Measurements from ENCODE around the gene SLC48A1.
A peak's percentile ranks its signal among the peaks of the same experiment; 100 is the strongest.
"Not testable (repeated sequence)": the region's sequence is repeated elsewhere in the genome, so short reads cannot be mapped to it uniquely, and the experiment has no call there.

Gene SLC48A1

DNA sequence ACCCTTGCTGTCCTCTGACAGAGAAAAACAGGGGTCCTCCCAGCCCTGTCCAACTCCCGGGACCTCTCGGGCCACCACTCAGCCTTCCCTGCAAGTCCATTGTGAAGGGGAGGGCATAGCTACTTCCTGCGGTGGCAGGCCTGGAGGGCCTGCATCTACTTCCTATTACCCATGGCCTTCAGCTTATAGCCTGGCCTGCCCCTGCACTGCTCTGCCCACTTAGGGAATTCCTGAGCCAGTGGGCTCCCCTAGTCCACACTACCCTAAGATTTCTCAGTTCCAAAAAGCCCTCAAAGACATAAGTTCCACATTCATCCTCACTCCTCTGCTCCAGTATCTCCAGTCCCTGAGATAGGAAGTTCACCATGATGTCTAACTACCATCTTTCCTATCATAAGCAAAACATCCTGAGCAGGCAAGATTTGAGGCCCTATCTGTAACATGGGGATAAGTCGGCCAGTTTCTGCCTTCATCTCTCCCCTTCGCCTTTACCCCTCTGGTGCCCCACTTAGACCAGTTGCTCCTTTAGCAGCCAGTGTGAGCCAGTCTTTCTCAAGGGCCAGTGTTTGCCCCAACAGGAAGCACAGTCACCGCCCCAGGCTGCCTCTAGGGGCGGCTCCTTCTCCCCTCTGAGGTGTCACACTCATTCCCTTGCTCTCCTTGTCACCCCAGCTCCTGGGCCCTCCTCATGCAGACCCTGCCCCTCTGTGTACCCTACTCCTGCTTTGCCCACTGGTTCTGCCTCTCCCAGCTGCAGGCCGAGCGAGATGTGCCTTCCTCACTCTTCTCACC lies 35.7 kb downstream of the SLC48A1 start:
- ChIA-PET POLR2A (interaction anchor here (1.1 to 1.9 kb wide), 5 partner anchors 9 to 28 kb away, joined by 3 to 13 read pairs (median 4); partner anchors contain the start of gene HDAC7), CTCF (interaction anchor here (1.0 to 39.4 kb wide), 9 partner anchors 9 to 154 kb away, joined by 3 to 751 read pairs (median 9); partner anchors contain the start of genes ENDOU and SLC48A1)
- DNase-seq (ENCODE audit: low read depth, low spot score), result no peak
- peak; percentile 11 for TF ChIP-seq CTCF (IDR thresholded peaks at IDR 0.05; ENCODE audit: insufficient read depth, low read length, missing control alignments)
- H3K4me3 ChIP-seq (ENCODE audit: low read depth, low read length), result no peak overlapping the region

GRCh38 chr12:47809518-47809917 lies 36.5 kb downstream of the SLC48A1 start:
- CTCF ChIA-PET, result interaction anchor here (1.5 to 39.4 kb wide), 5 partner anchors 25 to 94 kb away, joined by 5 to 751 read pairs (median 17); partner anchors contain the start of gene SLC48A1
- H3K4me3 ChIP-seq (ENCODE audit: low read depth, low read length); DNase-seq (ENCODE audit: low read depth, low spot score): not testable (repeated sequence)
- POLR2A ChIA-PET, result interaction anchor here (1.9 kb wide), 1 partner anchor 11 kb away, joined by 12 read pairs; the partner anchor contains the start of gene HDAC7

DNA sequence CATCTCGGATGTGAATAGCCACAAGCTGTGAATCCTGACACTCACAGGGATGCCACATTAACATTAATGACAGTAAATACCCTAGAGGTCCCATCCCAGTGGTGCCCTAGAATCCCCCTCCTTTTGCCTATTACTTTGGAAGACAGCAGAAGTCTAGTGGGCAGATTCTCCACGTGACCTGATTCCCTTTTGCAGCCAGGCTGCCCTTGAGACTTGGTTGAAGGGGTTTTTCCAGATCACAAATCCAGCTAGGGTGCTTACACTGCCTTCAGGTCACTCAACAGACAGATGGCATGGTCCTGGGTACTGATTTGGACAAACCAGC lies 38.0 kb downstream of the SLC48A1 start:
- POLR2A ChIA-PET, result interaction anchor here (1.6 to 1.9 kb wide), 2 partner anchors 9 to 10 kb away, joined by 8 to 12 read pairs; partner anchors contain the start of gene HDAC7
- no peak overlapping the region for H3K4me3 ChIP-seq (ENCODE audit: low read depth, low read length)

DNA sequence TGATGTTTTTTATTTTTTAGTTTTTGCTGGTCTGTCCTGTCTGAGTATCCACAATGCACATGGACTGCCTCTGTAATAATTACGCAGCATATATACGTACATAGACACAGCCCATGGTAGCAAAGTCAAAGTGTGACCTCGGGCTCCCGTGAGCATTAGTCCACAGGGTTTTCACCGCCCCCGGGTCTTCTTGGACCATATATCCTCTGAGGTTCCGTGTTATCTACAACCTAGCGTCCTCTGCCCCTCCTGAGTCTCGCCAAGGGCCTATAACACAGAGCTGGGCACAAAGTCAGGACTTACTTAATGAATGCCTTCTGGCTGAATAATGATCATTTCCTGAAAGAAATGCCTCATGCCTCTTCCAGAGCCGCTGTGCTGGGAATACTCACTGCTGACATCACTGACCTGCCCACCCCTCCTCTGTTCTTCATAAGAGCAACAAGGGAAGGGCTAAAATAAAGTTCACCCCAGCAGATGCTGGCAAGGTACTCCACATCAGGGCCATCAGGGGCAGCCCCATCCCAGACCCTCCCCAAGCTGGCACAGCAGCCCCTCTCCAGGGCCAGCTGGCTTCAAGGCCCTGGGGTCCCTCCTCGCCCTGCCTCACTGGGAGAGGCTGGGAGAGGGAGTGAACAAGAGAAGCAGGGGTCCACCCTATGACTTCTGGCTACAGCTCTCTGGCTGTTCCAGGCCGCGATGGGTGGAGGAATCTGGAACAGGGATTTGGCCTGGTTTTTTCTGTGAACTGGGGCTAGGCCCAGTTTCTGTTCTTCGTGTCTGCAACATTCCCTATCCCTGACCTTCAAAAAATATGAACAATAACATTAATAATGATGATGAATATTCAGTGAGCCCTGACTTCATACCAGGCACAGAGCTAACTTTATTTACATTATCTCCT lies 38.8 kb downstream of the SLC48A1 start:
- DNase-seq (ENCODE audit: low read depth, low spot score), result peak; percentile 41
- ChIA-PET CTCF (interaction anchor here (0.9 to 39.4 kb wide), 12 partner anchors 9 to 942 kb away, joined by 3 to 751 read pairs (median 6); no protein-coding TSS in a partner anchor), POLR2A (interaction anchor here (1.6 kb wide), 1 partner anchor 9 kb away, joined by 8 read pairs; no protein-coding TSS in a partner anchor)
- TF ChIP-seq CTCF (IDR thresholded peaks at IDR 0.05; ENCODE audit: insufficient read depth, low read length, missing control alignments), result no peak
- peak overlapping the region; percentile 18 for H3K4me3 ChIP-seq (ENCODE audit: low read depth, low read length)

More for the DNA sequence above, 38.0 kb downstream of the SLC48A1 start:
- CTCF ChIA-PET, result interaction anchor here (0.6 to 39.4 kb wide), 10 partner anchors 10 to 1383 kb away, joined by 3 to 751 read pairs (median 6); no protein-coding TSS in a partner anchor
- no peak for TF ChIP-seq CTCF (IDR thresholded peaks at IDR 0.05; ENCODE audit: insufficient read depth, low read length, missing control alignments)
- DNase-seq (ENCODE audit: low read depth, low spot score), result no peak

- no peak for TF ChIP-seq CTCF (IDR thresholded peaks at IDR 0.05; ENCODE audit: insufficient read depth, low read length, missing control alignments)
- peak overlapping the region; percentile 48 for H3K4me3 ChIP-seq (ENCODE audit: low read depth, low read length)
- POLR2A ChIA-PET, result interaction anchor here (1.0 to 1.6 kb wide), 2 partner anchors 8 to 26 kb away, joined by 3 to 8 read pairs; no protein-coding TSS in a partner anchor
- peak; percentile 53 for DNase-seq (ENCODE audit: low read depth, low spot score)
- CTCF ChIA-PET, result interaction anchor here (0.9 to 39.4 kb wide), 8 partner anchors 8 to 940 kb away, joined by 3 to 751 read pairs (median 6); no protein-coding TSS in a partner anchor
Observed at GRCh38 chr12:47812797-47813510, 39.9 kb downstream of the SLC48A1 start.

Data from AG04449 (cell line).